OCI-LY1 (cell line): ENCODE data around the gene CPA3.

Experiments used
- H2AFZ ChIP-seq: fragments of 200-600 bp; sonication (generic), shearing (Covaris generic); 2 replicates; pipeline ENCODE4 v1.6.0; 2014; ENCODE audit warnings: antibody characterized with exemption, mild to moderate bottlenecking, low read length
- H3F3A ChIP-seq: fragments of 200-600 bp; sonication (generic), shearing (Covaris generic); 2 replicates; pipeline ENCODE4 v1.6.0; 2014; ENCODE audit warnings: mild to moderate bottlenecking, antibody characterized with exemption, low read length, moderate library complexity; ENCODE audit not compliant: insufficient read depth
- H3K27ac ChIP-seq: fragments of 200-600 bp; sonication (generic); 2 replicates; pipeline ENCODE4 v1.5.1; 2014; ENCODE audit warnings: low read length, mixed run types, mild to moderate bottlenecking, low read depth; ENCODE audit not compliant: poor library complexity, severe bottlenecking
- H3K27me3 ChIP-seq: fragments of 200-600 bp; sonication (generic); 2 replicates; pipeline ENCODE4 v1.6.0; 2014; ENCODE audit warnings: antibody characterized with exemption, mild to moderate bottlenecking, low read length, moderate library complexity; ENCODE audit not compliant: insufficient read depth
- H3K36me3 ChIP-seq: fragments of 200-600 bp; sonication (generic); 2 replicates; pipeline ENCODE4 v1.6.1; 2014; ENCODE audit warnings: mild to moderate bottlenecking, antibody characterized with exemption, low read length, moderate library complexity, mixed read lengths; ENCODE audit not compliant: insufficient read depth
- H3K4me1 ChIP-seq: fragments of 200-600 bp; sonication (generic); 2 replicates; pipeline ENCODE4 v1.5.1; 2014; ENCODE audit warnings: mild to moderate bottlenecking, low read length, moderate library complexity; ENCODE audit not compliant: insufficient read depth, severe bottlenecking
- H3K4me2 ChIP-seq: fragments of 200-600 bp; sonication (generic), shearing (Covaris generic); 2 replicates; pipeline ENCODE4 v1.6.1; 2014; ENCODE audit warnings: low read length
- H3K4me3 ChIP-seq: fragments of 200-600 bp; sonication (generic); 2 replicates; pipeline ENCODE4 v1.5.1; 2014; ENCODE audit warnings: low read length, low read depth, mild to moderate bottlenecking, mixed read lengths; ENCODE audit not compliant: poor library complexity, severe bottlenecking
- H3K79me2 ChIP-seq: fragments of 200-600 bp; shearing (Covaris generic); 2 replicates; pipeline ENCODE4 v1.6.1; 2016; ENCODE audit warnings: mixed run types, low read length, mixed read lengths; ENCODE audit not compliant: insufficient read depth
- H3K9ac ChIP-seq: fragments of 200-600 bp; sonication (generic), shearing (Covaris generic); 2 replicates; pipeline ENCODE4 v1.6.1; 2014; ENCODE audit warnings: mild to moderate bottlenecking, low read length, mixed read lengths
- H3K9me2 ChIP-seq: fragments of 200-600 bp; sonication (generic), shearing (Covaris generic); 2 replicates; pipeline ENCODE4 v1.6.1; 2014; ENCODE audit warnings: low read depth, mild to moderate bottlenecking, low read length, mixed read lengths
- H3K9me3 ChIP-seq: fragments of 200-600 bp; shearing (Covaris generic); 2 replicates; pipeline ENCODE4 v1.6.1; 2014; ENCODE audit warnings: low read length, mixed read lengths
- H4K20me1 ChIP-seq: fragments of 200-600 bp; sonication (generic), shearing (Covaris generic); 2 replicates; pipeline ENCODE4 v1.6.0; 2016; ENCODE audit warnings: mild to moderate bottlenecking, low read length; ENCODE audit not compliant: insufficient read depth
- EZH2 ChIP-seq: fragments of 200-600 bp; sonication (generic), shearing (Covaris generic); IDR thresholded peaks from 2 replicates; pipeline ENCODE4 v1.8.0; 2017; ENCODE audit warnings: borderline replicate concordance, mixed run types, mild to moderate bottlenecking, antibody characterized with exemption, low read length, moderate library complexity, mixed read lengths
- TF ChIP-seq, protein P1 (sequence below): fragments of 200-600 bp; sonication (generic), shearing (Covaris generic); IDR thresholded peaks from 2 replicates; pipeline ENCODE4 v1.5.1; 2017; ENCODE audit warnings: mild to moderate bottlenecking, antibody characterized with exemption, low read length, moderate library complexity, mixed read lengths

CPA3 gene

DNA sequence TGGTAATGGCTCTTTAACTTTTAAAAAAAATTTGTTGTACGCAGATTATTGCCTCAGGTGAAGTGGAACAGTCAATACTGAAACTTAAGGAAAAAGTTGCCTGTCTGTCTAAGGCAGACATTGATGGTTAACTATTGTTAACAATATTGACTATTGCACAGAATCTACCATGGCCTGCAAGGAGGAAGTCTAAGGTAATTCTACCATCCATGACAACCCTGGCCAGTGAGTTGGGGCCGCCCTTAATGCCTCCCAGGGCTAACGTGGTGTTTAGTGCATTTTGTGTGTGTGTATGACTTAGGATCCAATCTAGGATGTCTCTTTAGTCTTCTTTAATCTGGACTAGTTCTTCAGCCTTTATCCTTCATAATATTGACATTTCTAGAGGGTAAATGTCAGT lies 39.6 kb upstream of the CPA3 start:
- Histone ChIP-seq H4K20me1 (no peaks in the 10 kb centered on the region), H3K27me3 (no peaks in the 10 kb centered on the region)
- TF ChIP-seq, protein P1, sequence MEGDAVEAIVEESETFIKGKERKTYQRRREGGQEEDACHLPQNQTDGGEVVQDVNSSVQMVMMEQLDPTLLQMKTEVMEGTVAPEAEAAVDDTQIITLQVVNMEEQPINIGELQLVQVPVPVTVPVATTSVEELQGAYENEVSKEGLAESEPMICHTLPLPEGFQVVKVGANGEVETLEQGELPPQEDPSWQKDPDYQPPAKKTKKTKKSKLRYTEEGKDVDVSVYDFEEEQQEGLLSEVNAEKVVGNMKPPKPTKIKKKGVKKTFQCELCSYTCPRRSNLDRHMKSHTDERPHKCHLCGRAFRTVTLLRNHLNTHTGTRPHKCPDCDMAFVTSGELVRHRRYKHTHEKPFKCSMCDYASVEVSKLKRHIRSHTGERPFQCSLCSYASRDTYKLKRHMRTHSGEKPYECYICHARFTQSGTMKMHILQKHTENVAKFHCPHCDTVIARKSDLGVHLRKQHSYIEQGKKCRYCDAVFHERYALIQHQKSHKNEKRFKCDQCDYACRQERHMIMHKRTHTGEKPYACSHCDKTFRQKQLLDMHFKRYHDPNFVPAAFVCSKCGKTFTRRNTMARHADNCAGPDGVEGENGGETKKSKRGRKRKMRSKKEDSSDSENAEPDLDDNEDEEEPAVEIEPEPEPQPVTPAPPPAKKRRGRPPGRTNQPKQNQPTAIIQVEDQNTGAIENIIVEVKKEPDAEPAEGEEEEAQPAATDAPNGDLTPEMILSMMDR, result no peak
- TF ChIP-seq EZH2, result no peak

DNA sequence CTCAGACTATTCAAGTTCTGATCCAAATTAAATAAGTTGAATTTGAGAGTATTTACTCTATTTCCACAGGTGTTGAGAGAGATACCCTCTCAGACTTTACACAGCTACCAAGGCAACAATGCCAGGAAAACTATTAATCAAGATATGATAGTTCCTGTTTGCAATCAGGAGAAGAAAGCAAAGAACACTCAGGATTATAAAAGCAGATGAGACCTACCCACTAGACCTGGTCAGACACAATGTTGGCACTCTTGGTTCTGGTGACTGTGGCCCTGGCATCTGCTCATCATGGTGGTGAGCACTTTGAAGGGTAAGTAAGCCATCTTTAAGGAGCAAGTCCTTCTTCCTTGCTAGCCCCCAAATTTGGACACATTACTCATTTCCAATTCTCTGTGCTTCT lies 37.5 kb upstream of the CPA3 start, which contains the start of gene CPB1:
TSS of gene CPB1 (plus strand) at position 227 of the 400 bp plus-strand sequence. CDS start at position 240, 13 bp downstream.
- Histone ChIP-seq H3K9ac (no peak within 1 kb of the TSS), H3F3A (no peaks in the 10 kb centered on the region), H3K9me2 (no peaks in the 10 kb centered on the region), H3K27me3 (no peaks in the 10 kb centered on the region), H3K4me1 (no peaks in the 10 kb centered on the region), H3K27ac (no peak within 1 kb of the TSS), H3K9me3 (no peaks in the 10 kb centered on the region), H2AFZ (no peak within 1 kb of the TSS), H3K36me3 (no peaks in the 10 kb centered on the region), H4K20me1 (no peaks in the 10 kb centered on the region), H3K4me2 (no peak within 1 kb of the TSS), H3K79me2 (no peaks in the 10 kb centered on the region), H3K4me3 (no peak within 1 kb of the TSS)
- TF ChIP-seq EZH2, result no peak
- TF ChIP-seq, protein P1, result no peak

More for the DNA sequence above, 39.6 kb upstream of the CPA3 start:
- H3K9me2 ChIP-seq, result no peaks in the 10 kb centered on the region
- H3K9ac ChIP-seq, result no peak overlapping the region
- H3K9me3 ChIP-seq, result no peaks in the 10 kb centered on the region
- no peaks in the 10 kb centered on the region for H3F3A ChIP-seq
- no peak overlapping the region for H3K27ac ChIP-seq
- no peak overlapping the region for H3K4me2 ChIP-seq
- no peaks in the 10 kb centered on the region for H3K4me1 ChIP-seq
- no peak overlapping the region for H3K4me3 ChIP-seq
- H3K36me3 ChIP-seq, result no peaks in the 10 kb centered on the region
- no peak overlapping the region for H2AFZ ChIP-seq
- no peaks in the 10 kb centered on the region for H3K79me2 ChIP-seq

DNA sequence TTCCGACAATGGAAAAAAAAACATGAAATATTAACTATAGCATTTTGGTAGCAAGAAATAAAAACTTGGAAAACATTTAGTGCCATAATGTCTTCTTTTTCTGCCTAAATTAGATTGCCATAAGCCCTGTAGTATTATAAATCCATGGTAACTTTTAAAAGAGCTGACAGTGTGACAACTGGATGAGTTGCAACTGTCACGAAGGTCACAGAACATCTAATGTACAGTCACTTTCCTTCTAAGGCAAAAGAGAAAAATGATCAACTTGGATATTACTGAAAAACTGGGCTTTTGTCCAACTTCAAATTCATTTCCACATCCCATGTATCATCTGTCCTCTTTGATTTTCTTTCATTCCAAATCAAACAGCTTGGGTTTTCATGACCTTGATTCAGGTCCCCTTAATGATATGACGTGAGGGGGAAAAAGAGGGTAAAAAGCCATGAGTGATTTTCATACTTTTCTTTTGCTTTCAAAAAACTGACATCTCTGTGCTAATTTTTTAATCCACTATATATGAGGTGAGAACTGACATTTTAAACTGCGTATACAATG lies 36.9 kb upstream of the CPA3 start:
- H3K9me3 ChIP-seq, result no peaks in the 10 kb centered on the region
- no peaks in the 10 kb centered on the region for H3K4me1 ChIP-seq
- no peak overlapping the region for H2AFZ ChIP-seq
- no peaks in the 10 kb centered on the region for H4K20me1 ChIP-seq
- no peak overlapping the region for H3K9ac ChIP-seq
- no peaks in the 10 kb centered on the region for H3K36me3 ChIP-seq
- TF ChIP-seq EZH2, result no peak
- TF ChIP-seq, protein P1, result no peak
- H3K27me3 ChIP-seq, result no peaks in the 10 kb centered on the region
- H3K4me2 ChIP-seq, result no peak overlapping the region
- no peak overlapping the region for H3K4me3 ChIP-seq
- no peaks in the 10 kb centered on the region for H3F3A ChIP-seq
- H3K27ac ChIP-seq, result no peak overlapping the region
- no peaks in the 10 kb centered on the region for H3K9me2 ChIP-seq
- H3K79me2 ChIP-seq, result no peaks in the 10 kb centered on the region
